Calu3 (cell line): Measurements from ENCODE around the gene ZNF586. TPM values are rescaled to one million over a fixed set of nuclear protein-coding genes. Genes with fewer than 3 reads are reported as not detected.

Experiments
- BruUV-seq: library from RNA; stranded (reverse); fragments of 400-500 nt; replicated peaks from 2 replicates; lab custom pipeline; 2021; lab: Mats Ljungman, UMichigan
- CTCF ChIA-PET: fragments of 300-600 bp; sonication (Branson Sonifier 250); formaldehyde crosslinking; loops from one replicate; lab custom pipeline; 2022; ENCODE audit warnings: antibody characterized with exemption; lab: Charles Lee
- DNase-seq: peaks from one replicate; pipeline ENCODE4 v3.0.0; 2022
- H3K27ac Mint-ChIP-seq: one replicate; pipeline ENCODE4 v1.8.0; 2022; ENCODE audit warnings: mixed read lengths; ENCODE audit not compliant: unreplicated experiment
- H3K27me3 Mint-ChIP-seq: one replicate; pipeline ENCODE4 v1.8.0; 2022; ENCODE audit warnings: mixed read lengths; ENCODE audit not compliant: unreplicated experiment
- H3K36me3 Mint-ChIP-seq: one replicate; pipeline ENCODE4 v1.8.0; 2022; ENCODE audit warnings: mild to moderate bottlenecking, moderate library complexity, mixed read lengths; ENCODE audit not compliant: insufficient read depth, unreplicated experiment
- H3K4me1 Mint-ChIP-seq: one replicate; pipeline ENCODE4 v1.8.0; 2022; ENCODE audit warnings: mild to moderate bottlenecking, low read depth, mixed read lengths; ENCODE audit not compliant: unreplicated experiment
- H3K4me3 Mint-ChIP-seq: one replicate; pipeline ENCODE4 v1.8.0; 2022; ENCODE audit warnings: mild to moderate bottlenecking, low read depth, moderate library complexity, mixed read lengths; ENCODE audit not compliant: unreplicated experiment
- H3K9me3 Mint-ChIP-seq: one replicate; pipeline ENCODE4 v1.8.0; 2022; ENCODE audit warnings: low read depth, mixed read lengths; ENCODE audit not compliant: unreplicated experiment
- CTCF ChIP-seq: fragments of 200-600 bp; IDR thresholded peaks from one replicate; pipeline ENCODE4 v1.8.0; 2022; ENCODE audit warnings: antibody characterized with exemption; ENCODE audit not compliant: unreplicated experiment
- intact Hi-C: fragments of 100-400 bp; cut with micrococcal nuclease; formaldehyde crosslinking; loops from one replicate; pipeline ENCODE4 v1.10.0; 2022; ENCODE audit not compliant: unreplicated experiment
- total RNA-seq: library from RNA; stranded (reverse); gene quantifications from 2 replicates; pipeline ENCODE4 v1.2.3, GENCODE V29; 2022

The ZNF586 gene
- total RNA-seq, 1 experiment from 2014 or later, result 22.9 TPM

- intact Hi-C loops, result loop anchor here (5.0 kb wide), 1 partner anchor 405 kb away; the partner anchor contains the start of gene ZNF329
- DNase-seq, result peak; percentile 82
- H3K27ac Mint-ChIP-seq, result peak within 1 kb of the TSS; percentile 99
- H3K4me3 Mint-ChIP-seq, result peak within 1 kb of the TSS; percentile 100
- peaks cover 11% of the 10 kb centered on the region for H3K4me1 Mint-ChIP-seq
- no peak for TF ChIP-seq CTCF
- no peaks in the 10 kb centered on the region for H3K27me3 Mint-ChIP-seq
- CTCF ChIA-PET, result interaction anchor here (0.5 kb wide), 1 partner anchor 323 kb away, joined by 3 read pairs; no protein-coding TSS in a partner anchor
- peaks cover 17% of the 10 kb centered on the region for H3K9me3 Mint-ChIP-seq
- TSS peak; percentile 65 for BruUV-seq
- H3K36me3 Mint-ChIP-seq, result peaks cover 30% of the 10 kb centered on the region
Observed at GRCh38 chr19:57746580-57747471, 22.6 kb upstream of the ZNF586 start, which contains the start of gene ZNF776. ZNF776 (plus strand) TSS chr19:57746815; CDS start chr19:57747059, 244 bp downstream.

- Mint-ChIP-seq H3K27ac (peak overlapping the region; percentile 99), H3K4me1 (peaks cover 11% of the 10 kb centered on the region), H3K36me3 (peaks cover 36% of the 10 kb centered on the region), H3K4me3 (peak overlapping the region; percentile 100), H3K9me3 (peaks cover 20% of the 10 kb centered on the region), H3K27me3 (no peaks in the 10 kb centered on the region)
- no TSS peak for BruUV-seq
- no peak for TF ChIP-seq CTCF
- DNase-seq, result no peak
- intact Hi-C loops, result loop anchor here (5.0 kb wide), 1 partner anchor 405 kb away; the partner anchor contains the start of gene ZNF329
- CTCF ChIA-PET, result no interaction called here
Observed at GRCh38 chr19:57747472-57747807, 22.0 kb upstream of the ZNF586 start.

GRCh38 chr19:57748029-57748428, 21.4 kb upstream of the ZNF586 start:
- CTCF ChIA-PET, result no interaction called here
- H3K27me3 Mint-ChIP-seq, result no peaks in the 10 kb centered on the region
- peaks cover 41% of the 10 kb centered on the region for H3K36me3 Mint-ChIP-seq
- DNase-seq, result no peak
- H3K27ac Mint-ChIP-seq, result peak overlapping the region; percentile 22
- H3K4me1 Mint-ChIP-seq, result peaks cover 11% of the 10 kb centered on the region
- peak overlapping the region; percentile 100 for H3K4me3 Mint-ChIP-seq
- intact Hi-C loops, result loop anchor here (1.0 to 5.0 kb wide), 2 partner anchors 21 to 404 kb away; partner anchors contain the start of genes ZNF329 and ZNF671
- peaks cover 23% of the 10 kb centered on the region for H3K9me3 Mint-ChIP-seq
- no TSS peak for BruUV-seq
- no peak for TF ChIP-seq CTCF

GRCh38 chr19:57754091-57754673, 15.3 kb upstream of the ZNF586 start:
- CTCF ChIA-PET, result no interaction called here
- Mint-ChIP-seq H3K27ac (peak overlapping the region; percentile 47), H3K4me1 (no peaks in the 10 kb centered on the region), H3K9me3 (peaks cover 27% of the 10 kb centered on the region), H3K27me3 (no peaks in the 10 kb centered on the region), H3K4me3 (no peak overlapping the region), H3K36me3 (peaks cover 51% of the 10 kb centered on the region)
- intact Hi-C loops, result no loop called here
- no peak for DNase-seq
- no peak for TF ChIP-seq CTCF
- BruUV-seq, result no TSS peak
